Liver (tissue), 3 donors: ENCODE results near the gene RAB11FIP3.

ENCODE experiments used
- CTCF ChIP-seq: fragments of 150-350 bp; IDR thresholded peaks from 2 replicates; pipeline ENCODE4 v1.5.1; 2017; ENCODE audit warnings: improper control_type of control experiment, low read depth, low read length; ENCODE audit not compliant: missing input control
- EGR1 ChIP-seq, 2 donors: IDR thresholded peaks; 2 replicates each; pipeline ENCODE4 v1.6.1; 2016 to 2018; ENCODE audit warnings: antibody characterized with exemption in 2 of 2, low read depth in 2 of 2
- GABPA ChIP-seq, 2 donors: IDR thresholded peaks in 1 of 2; conservative IDR thresholded peaks in 1 of 2; 2 replicates each; pipeline ENCODE4 v1.6.1; 2016; ENCODE audit warnings: antibody characterized with exemption in 2 of 2, mild to moderate bottlenecking in 1 of 2, moderate library complexity in 1 of 2
- MAX ChIP-seq: IDR thresholded peaks from 2 replicates; pipeline ENCODE4 v1.6.1; 2016; ENCODE audit warnings: antibody characterized with exemption
- RAD21 ChIP-seq, 2 donors: IDR thresholded peaks; 2 replicates each; pipeline ENCODE4 v1.6.1; 2016; ENCODE audit warnings: antibody characterized with exemption in 2 of 2, mild to moderate bottlenecking in 2 of 2
- SP1 ChIP-seq: IDR thresholded peaks from 2 replicates; pipeline ENCODE4 v1.6.1; 2018; ENCODE audit warnings: antibody characterized with exemption, mild to moderate bottlenecking
- TAF1 ChIP-seq: conservative IDR thresholded peaks from 2 replicates; pipeline ENCODE4 v1.6.1; 2016; ENCODE audit warnings: antibody characterized with exemption, mild to moderate bottlenecking
- YY1 ChIP-seq: IDR thresholded peaks from 2 replicates; pipeline ENCODE4 v1.6.1; 2016; ENCODE audit warnings: antibody characterized with exemption, mild to moderate bottlenecking
- ZBTB33 ChIP-seq: IDR thresholded peaks from 2 replicates; pipeline ENCODE4 v1.6.1; 2016; ENCODE audit warnings: antibody characterized with exemption
- donor health status: healthy.
- donor health status: healthy.

- no peak for TF ChIP-seq SP1
- TF ChIP-seq ZBTB33, result no peak
- TF ChIP-seq YY1, result no peak
- TF ChIP-seq RAD21 (IDR thresholded peaks at IDR 0.05), result no peak
- TF ChIP-seq TAF1, result no peak
- TF ChIP-seq MAX, result no peak
- no peak for TF ChIP-seq CTCF
- no peak for TF ChIP-seq GABPA (IDR thresholded peaks at IDR 0.05 in 1 of 2, conservative IDR thresholded peaks at IDR 0.05 in 1 of 2)
- no peak for TF ChIP-seq EGR1 (IDR thresholded peaks at IDR 0.05; ENCODE audit: low read depth in 2 of 2)
Observed at GRCh38 chr16:407253-407652, 18.2 kb upstream of the RAB11FIP3 start.
